MCF 10A (cell line): ENCODE results near the gene SHC2. TPM values are rescaled to one million over a fixed set of nuclear protein-coding genes. Genes with fewer than 3 reads are reported as not detected.

Experiments used
- BruUV-seq: library from RNA; stranded (reverse); fragments of 400-500 nt; replicated peaks from 2 replicates; lab custom pipeline; 2021; lab: Mats Ljungman, UMichigan
- CTCF ChIA-PET: fragments of 300-600 bp; sonication (Branson Sonifier 250); formaldehyde crosslinking; extraction: SDS; loops from one replicate; lab custom pipeline; 2021; ENCODE audit warnings: antibody characterized with exemption, inconsistent platforms; lab: Yijun Ruan, JAX
- POLR2A ChIA-PET: fragments of 300-600, 350-650 bp; sonication (Branson Sonifier 250); formaldehyde crosslinking; extraction: SDS; loops from one replicate; lab custom pipeline; 2020; ENCODE audit warnings: antibody characterized with exemption, inconsistent platforms; lab: Yijun Ruan, JAX
- DNase-seq: peaks from one replicate; pipeline ENCODE4 v3.0.0-alpha.2; 2018; ENCODE audit not compliant: unreplicated experiment
- H3K27ac Mint-ChIP-seq: one replicate; pipeline ENCODE4 v1.8.0; 2022; ENCODE audit warnings: mild to moderate bottlenecking, low read depth, mixed read lengths; ENCODE audit not compliant: unreplicated experiment
- H3K27me3 Mint-ChIP-seq: one replicate; pipeline ENCODE4 v1.8.0; 2022; ENCODE audit warnings: mixed read lengths; ENCODE audit not compliant: insufficient read depth, unreplicated experiment
- H3K36me3 Mint-ChIP-seq: one replicate; pipeline ENCODE4 v1.8.0; 2022; ENCODE audit warnings: mild to moderate bottlenecking, moderate library complexity, mixed read lengths; ENCODE audit not compliant: insufficient read depth, unreplicated experiment
- H3K4me1 Mint-ChIP-seq: one replicate; pipeline ENCODE4 v1.8.0; 2022; ENCODE audit warnings: mixed read lengths; ENCODE audit not compliant: insufficient read depth, unreplicated experiment
- H3K4me3 Mint-ChIP-seq: one replicate; pipeline ENCODE4 v1.8.0; 2022; ENCODE audit warnings: mild to moderate bottlenecking, moderate library complexity, mixed read lengths; ENCODE audit not compliant: unreplicated experiment
- H3K9me3 Mint-ChIP-seq: one replicate; pipeline ENCODE4 v1.8.0; 2022; ENCODE audit warnings: mixed read lengths; ENCODE audit not compliant: unreplicated experiment
- intact Hi-C: fragments of 100-400 bp; cut with micrococcal nuclease; formaldehyde crosslinking; loops from 2 replicates; pipeline ENCODE4 v1.14.1; 2022
- total RNA-seq: library from RNA; stranded (reverse); gene quantifications from 2 replicates; pipeline ENCODE4 v1.2.3, GENCODE V29; 2022
- TF ChIP-seq, protein P1 (sequence below): fragments of 200-600 bp; IDR thresholded peaks from one replicate; pipeline ENCODE4 v1.8.0; 2022; ENCODE audit warnings: antibody characterized with exemption, mild to moderate bottlenecking; ENCODE audit not compliant: unreplicated experiment

SHC2 gene
- total RNA-seq, 1 experiment from 2014 or later: 0.77 TPM

DNA sequence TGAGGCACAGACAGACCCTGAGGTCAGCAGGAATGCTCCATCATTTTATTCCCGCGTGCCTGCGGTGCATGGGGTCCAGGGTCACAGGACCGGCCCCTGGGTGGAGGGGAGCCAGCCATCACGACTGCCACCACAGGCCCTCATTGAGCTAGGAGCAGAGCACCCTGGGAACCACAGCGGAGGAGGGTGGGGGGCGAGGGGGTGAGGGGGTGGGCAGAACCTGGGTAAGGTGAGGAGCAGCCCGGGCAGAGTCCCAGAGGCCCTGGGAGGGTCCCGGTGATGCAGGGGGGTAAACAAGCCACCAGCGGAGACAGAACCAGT is 34.2 kb upstream of the SHC2 start:
- intact Hi-C loops: no loop called here
- H3K4me1 Mint-ChIP-seq: no peaks in the 10 kb centered on the region
- no peak for DNase-seq
- no peak overlapping the region for H3K27ac Mint-ChIP-seq
- H3K27me3 Mint-ChIP-seq: peaks cover 20% of the 10 kb centered on the region
- TF ChIP-seq, protein P1, sequence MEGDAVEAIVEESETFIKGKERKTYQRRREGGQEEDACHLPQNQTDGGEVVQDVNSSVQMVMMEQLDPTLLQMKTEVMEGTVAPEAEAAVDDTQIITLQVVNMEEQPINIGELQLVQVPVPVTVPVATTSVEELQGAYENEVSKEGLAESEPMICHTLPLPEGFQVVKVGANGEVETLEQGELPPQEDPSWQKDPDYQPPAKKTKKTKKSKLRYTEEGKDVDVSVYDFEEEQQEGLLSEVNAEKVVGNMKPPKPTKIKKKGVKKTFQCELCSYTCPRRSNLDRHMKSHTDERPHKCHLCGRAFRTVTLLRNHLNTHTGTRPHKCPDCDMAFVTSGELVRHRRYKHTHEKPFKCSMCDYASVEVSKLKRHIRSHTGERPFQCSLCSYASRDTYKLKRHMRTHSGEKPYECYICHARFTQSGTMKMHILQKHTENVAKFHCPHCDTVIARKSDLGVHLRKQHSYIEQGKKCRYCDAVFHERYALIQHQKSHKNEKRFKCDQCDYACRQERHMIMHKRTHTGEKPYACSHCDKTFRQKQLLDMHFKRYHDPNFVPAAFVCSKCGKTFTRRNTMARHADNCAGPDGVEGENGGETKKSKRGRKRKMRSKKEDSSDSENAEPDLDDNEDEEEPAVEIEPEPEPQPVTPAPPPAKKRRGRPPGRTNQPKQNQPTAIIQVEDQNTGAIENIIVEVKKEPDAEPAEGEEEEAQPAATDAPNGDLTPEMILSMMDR: no peak
- ChIA-PET POLR2A (no interaction called here), CTCF (interaction anchor here (0.7 to 1.8 kb wide), 4 partner anchors 8 to 73 kb away, joined by 3 to 9 read pairs (median 4); partner anchors contain the start of gene TPGS1)
- no peak overlapping the region for H3K4me3 Mint-ChIP-seq
- H3K9me3 Mint-ChIP-seq: peaks cover 9% of the 10 kb centered on the region
- no TSS peak for BruUV-seq
- H3K36me3 Mint-ChIP-seq: peaks cover 11% of the 10 kb centered on the region

- CTCF ChIA-PET: interaction anchor here (0.7 to 1.8 kb wide), 3 partner anchors 10 to 73 kb away, joined by 3 to 9 read pairs (median 5); partner anchors contain the start of gene TPGS1
- Mint-ChIP-seq H3K4me3 (no peak overlapping the region), H3K9me3 (peaks cover 9% of the 10 kb centered on the region), H3K27me3 (peaks cover 17% of the 10 kb centered on the region), H3K4me1 (no peaks in the 10 kb centered on the region), H3K36me3 (peaks cover 11% of the 10 kb centered on the region), H3K27ac (no peak overlapping the region)
- POLR2A ChIA-PET: interaction anchor here (0.6 kb wide), 1 partner anchor 28 kb away, joined by 3 read pairs; no protein-coding TSS in a partner anchor
- no TSS peak for BruUV-seq
- no peak for DNase-seq
- TF ChIP-seq, protein P1: no peak
- intact Hi-C loops: no loop called here
Measured at GRCh38 chr19:494171-495080, 33.6 kb upstream of the SHC2 start.

DNA sequence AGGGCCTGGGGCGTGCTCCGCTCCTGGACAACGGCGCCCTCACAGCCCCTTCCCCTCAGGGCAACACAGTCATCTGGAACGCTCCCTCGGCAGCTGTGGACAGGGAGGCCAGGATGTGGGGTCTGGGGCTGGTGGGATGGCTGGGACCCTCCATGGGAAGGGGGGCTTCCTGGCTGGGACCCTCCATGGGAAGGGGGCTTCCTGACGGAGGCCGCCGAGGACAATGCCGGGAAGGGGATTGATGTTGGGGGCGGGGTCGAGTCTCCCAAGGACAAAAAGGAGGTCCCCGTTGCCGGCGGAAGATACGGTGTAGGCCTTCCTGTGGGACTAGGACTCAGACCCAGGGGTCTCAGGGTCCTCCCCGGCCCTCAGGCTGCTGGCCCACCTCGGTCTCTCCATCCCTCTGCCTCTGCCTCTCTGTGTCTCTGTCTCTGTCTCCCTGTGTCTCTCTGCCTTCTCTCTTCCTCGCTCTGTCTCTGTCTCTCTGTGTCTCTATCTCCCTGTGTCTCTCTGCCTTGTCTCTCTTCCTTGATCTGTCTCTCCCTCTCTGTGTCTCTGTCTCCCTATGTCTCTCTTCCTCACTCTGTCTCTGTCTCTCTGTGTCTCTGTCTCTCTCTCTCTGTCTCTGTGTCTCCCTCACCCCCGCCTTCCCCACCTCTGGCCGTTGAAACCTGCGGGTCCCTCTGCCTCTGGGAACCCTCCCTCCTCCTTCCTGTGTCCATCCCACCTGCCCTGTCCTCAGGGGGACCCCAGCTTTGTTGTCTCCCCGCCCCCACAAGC is 32.7 kb upstream of the SHC2 start:
- CTCF ChIA-PET: no interaction called here

More for the DNA sequence above, 32.7 kb upstream of the SHC2 start:
- TF ChIP-seq, protein P1: no peak
- no TSS peak for BruUV-seq
- Mint-ChIP-seq H3K4me1 (no peaks in the 10 kb centered on the region), H3K36me3 (peaks cover 10% of the 10 kb centered on the region), H3K9me3 (peaks cover 9% of the 10 kb centered on the region), H3K27ac (no peak overlapping the region), H3K4me3 (no peak overlapping the region), H3K27me3 (peaks cover 9% of the 10 kb centered on the region)
- POLR2A ChIA-PET: no interaction called here
- intact Hi-C loops: no loop called here
- no peak for DNase-seq
